SHP77 (cell line): ENCODE measurements around the gene LSAMP.
A peak's percentile ranks its signal among the peaks of the same experiment; 100 is the strongest.
"Not testable (repeated sequence)": the region's sequence is repeated elsewhere in the genome, so short reads cannot be mapped to it uniquely, and the experiment has no call there.

ENCODE experiments used
- DNase-seq, 2 experiments: peaks; one replicate each; lab custom pipeline; 2025; lab: John Stamatoyannopoulos, UW

LSAMP gene

DNA sequence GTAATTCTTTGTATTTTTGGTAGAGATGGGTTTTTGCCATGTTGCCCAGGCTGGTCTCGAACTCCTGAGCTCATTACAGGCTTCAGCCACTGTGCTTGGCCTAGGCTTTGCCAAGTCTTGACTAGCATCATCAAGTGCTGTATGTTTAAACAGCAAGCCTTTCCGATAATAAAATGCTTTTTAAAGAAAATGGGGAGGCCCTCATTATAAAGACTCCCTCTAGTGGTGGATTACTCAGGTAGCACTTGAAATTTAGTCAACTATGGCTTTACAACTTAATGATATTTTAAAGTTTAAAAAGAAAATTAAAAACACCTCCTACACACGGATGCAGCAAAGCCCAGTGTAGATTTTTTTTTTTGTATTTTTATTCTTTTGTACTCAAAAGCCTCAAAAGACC is 608.3 kb downstream of the LSAMP start:
- DNase-seq = no peak

DNA sequence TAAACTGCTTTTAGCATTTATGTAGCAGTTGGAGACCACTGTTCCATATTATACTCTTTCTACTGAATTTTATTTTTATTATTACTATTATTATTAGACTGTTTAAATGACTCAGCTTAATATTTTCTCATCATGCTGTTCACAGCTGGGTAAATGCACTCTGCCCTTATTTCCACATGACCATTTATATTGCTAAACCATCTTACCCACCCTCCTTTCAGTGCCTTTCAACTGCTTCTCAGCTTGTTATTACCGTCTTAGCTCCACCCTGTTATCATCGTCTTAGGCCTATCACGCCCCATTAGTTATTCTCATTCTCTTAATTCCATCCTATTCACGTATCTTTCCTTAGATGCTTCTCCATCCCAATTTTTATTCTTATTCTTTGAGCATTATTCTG is 609.3 kb downstream of the LSAMP start:
- DNase-seq = no peak

DNA sequence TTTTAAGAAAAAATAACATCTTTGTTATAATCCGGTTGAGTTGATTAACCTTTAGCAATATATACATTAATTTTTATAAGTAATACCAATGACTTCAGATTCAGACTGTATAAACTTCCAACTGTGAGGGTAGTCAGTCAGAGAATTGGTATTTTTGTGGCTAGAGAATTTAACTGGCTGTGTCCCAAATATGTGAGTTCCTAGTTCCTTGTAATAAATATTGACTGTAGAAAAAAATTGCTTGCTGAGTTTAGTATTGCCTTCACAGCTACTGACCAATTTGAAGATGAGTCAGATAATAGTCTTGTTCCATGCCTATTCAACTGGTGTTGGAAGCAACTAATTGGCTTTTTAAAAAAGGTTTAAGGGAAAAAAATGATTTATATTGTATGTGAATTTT is 611.2 kb downstream of the LSAMP start:
- DNase-seq = no peak

DNA sequence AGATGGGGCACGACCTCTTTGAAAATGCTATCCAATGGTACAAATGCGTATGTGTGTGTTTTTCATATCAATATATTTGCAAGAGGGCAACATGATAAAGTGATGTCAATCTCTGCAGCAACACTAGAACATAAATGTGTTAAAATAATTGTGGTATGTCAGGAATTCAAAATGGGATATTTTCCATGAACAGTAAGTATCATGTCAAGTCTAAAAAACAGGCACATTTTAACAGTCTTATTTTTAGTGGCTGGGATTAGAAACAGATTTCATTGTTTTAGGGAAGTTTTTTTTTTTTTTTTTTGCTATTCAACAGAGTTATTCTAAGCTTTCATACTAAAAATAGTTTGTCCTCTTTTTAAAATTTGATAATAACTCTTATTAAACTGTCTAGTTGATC is 612.2 kb downstream of the LSAMP start:
- DNase-seq = no peak

DNA sequence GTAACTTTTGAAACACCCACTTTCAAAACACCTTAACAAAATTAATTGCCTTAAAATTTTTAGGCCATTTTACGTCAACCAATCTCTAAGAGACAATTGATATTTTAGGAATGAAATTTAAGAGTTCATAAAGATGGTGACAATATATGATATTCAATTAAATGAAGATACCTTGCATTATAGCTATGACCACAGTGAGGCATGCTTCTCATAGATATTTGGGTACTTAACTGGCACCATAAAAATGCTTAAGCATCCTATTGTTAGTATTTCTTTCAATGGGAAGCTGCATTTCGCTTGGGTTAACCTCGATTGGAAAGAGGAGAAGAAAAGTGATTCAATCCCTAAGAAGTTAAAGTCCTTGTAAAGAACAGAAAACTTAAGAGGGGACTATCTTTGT is 613.0 kb downstream of the LSAMP start:
- no peak for DNase-seq

DNA sequence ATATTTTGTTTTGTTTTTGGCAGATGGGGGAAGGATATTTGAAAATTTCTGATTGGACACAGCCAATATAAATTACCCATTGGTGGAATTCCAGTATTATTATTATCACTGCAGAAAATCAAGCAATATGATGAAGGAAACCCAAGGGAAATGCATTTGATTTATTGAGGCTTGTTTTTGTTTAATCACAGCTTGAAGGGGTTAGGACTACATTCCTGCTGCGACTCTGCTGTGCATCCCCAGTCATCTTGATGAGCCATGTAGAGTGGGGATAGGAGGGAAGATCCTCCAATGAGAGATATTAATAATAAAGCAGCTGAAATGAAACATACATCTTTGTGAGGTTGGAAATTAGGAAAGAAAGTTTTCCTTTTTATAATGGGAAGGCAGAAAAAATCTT is 613.4 kb downstream of the LSAMP start:
- no peak for DNase-seq

DNA sequence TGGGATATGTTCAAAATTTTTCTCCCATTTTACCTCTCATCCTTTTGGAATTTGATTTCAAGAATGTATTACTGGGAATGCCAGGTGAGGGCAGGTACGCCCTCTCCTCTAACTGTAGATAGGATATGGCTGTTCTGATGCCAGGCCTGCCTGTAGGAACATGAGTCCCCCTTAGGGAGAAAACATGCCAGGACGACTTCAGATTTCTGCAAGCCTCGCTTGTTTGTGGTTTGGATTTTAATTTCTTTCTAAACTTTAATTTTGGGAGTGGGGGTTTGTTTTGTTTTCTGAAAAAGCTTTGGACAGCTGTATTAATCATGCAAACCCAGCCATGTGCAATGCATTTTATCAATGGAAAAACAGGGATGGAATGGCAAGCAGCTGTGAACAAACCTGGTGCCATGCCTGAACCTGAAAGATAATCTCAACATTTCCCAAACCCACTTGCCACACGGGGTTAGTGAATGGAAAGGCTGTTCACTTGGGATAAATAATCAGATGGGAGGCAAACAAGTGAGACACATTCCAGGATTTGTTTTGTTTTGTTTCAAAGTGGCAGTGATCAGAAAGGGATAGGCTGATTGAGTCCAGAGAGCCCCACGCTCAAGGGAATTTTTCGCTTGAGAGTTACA is 614.4 kb downstream of the LSAMP start:
- no peak for DNase-seq

DNA sequence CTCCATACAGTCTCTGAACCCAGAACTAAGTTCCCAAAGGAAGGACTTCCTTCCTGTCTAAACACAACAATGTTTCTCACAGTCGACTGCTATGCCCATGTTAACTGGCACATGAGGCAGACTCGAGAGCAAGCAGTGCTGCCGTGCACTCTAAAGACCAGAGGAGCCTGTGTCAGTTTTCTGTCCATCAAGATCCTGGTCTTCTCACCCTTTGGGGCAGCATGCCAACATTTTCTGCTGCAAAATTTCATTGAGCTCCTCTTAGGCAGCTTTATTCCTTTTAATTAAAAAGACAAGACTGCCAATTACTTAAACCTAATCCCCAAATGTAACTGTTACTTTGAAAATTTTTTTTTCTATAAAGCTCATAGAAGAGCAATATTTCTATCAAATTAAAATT is 616.9 kb downstream of the LSAMP start:
- peak in 1 of 2 experiments; percentile 28 for DNase-seq

DNA sequence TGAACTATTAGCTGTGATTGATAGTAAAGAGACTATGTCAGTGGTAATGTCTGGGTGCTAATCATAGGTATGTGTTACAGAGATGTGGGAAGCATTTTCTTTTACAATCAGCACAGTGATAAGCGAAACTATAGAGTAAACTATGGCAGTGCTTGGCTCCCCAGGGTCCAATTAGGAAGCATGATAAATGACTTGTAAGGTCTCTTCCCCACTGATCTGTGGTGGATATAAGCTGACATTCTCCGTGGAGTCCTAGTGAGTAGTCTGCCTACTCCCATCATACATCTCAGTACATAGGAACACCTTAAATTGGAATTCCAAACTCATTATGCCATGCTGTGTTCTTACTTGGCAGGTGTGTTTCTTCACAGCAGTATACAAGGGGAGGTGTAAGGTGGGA is 617.8 kb downstream of the LSAMP start:
- DNase-seq = no peak

DNA sequence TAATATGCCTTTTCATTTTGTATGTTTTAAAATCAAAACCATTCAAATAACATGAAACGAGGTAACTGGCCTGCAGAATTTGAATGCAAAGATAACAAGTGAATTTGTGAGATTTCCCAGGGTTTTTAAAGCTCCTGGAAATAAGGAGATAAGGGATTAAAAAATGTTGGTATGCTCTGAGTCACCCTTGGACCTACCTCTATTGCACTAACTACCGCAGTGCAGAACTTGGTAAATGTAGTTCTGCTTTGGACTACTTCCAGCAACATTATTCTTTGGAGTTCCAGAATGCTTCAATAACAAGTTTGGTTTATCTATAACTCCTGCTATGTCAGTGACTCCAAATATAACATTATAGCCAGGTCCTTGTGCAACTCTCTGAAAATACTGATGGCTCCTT is 620.2 kb downstream of the LSAMP start:
- DNase-seq = no peak

DNA sequence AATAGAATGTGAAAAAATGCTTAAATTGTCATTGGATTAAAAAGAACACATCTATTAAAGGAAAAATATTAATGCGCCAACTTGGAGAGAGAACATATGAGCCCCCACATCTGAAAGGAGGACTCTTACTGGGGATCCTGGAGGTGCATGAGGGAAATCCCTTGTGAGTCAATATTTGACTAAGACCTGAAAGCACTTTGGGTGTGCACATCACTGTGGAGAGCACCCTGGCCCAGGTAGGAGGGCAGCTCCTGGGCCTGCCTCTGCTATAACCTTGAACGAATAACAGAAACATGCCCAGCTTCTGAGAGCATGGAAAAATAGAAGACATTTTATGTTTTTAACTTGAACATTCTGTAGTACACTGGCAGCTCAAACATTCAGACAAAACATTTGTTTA is 622.2 kb downstream of the LSAMP start:
- no peak for DNase-seq

DNA sequence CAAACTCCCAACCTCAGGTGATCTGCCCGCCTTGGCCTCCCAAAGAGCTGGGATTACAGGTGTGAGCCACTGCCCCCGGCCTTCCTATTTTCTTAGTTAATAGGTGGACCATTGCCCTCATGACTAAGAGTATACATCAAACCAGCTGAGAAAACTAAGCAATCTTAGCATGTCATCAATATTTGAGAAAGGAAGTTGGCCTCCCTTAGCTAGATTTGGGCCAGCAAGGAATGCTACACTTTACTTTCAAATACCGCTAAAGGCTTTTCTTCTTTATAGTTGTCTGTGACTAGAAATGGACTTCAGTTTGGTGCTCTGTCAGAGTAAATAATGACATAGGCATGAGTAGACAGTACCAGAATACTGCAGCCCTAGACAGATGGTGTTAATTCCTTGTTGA is 622.7 kb downstream of the LSAMP start:
- DNase-seq = no peak

DNA sequence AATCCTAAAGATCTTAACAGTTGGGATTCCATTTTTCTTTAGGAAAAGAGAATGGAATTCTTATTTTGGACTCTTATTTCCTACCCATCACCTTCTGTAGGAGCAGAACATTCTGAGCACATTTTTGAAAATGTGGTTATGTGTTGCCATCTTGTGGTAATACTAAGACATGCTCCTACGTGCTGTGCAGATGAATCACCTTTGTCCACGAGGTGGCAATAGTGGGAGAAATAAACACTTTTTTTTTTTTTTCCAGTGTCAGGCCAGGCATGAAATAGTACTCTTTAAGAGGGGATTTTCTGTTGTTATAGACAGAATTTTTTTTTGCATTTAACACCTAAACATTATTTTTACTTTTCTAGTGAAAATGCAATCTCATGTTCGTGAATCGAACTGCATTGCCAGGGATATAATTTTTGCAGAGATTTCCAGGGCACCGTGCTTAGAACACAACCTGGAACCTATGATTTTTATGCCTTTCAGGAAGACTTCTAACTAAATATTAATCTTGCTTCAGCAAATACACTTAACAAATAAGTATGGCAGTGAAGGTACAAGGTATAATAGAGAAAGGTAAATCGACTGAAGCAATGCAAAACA is 625.4 kb downstream of the LSAMP start:
- DNase-seq = peak; percentile 64 to 81

DNA sequence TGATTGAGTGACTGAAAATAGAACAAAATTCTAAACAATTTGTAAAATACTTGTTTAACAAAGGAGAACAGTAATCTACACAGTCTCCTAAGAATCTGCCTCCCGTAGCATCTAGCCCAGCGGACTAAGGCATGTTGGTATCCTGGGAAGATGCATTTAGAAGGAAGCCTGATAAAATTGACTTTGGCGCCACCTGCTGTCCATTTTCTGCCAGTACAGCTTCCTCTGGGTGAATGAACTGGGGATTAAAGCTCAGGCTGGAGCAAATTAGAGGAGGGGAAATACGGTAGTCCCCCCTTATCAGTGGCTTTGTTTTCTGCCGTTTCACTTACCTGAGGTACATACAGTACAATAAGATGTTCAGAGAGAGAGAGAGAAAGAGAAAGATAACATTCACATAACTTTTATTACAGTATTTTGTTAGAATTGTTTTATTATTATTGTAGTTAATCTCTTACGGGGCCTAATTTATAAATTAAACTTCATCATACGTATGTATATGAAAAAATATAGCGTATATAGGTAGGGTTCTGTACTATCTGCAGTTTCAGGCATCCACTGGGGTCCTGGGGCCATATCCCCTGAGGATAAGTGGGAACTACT is 630.4 kb downstream of the LSAMP start:
- DNase-seq = peak; percentile 41 to 67

DNA sequence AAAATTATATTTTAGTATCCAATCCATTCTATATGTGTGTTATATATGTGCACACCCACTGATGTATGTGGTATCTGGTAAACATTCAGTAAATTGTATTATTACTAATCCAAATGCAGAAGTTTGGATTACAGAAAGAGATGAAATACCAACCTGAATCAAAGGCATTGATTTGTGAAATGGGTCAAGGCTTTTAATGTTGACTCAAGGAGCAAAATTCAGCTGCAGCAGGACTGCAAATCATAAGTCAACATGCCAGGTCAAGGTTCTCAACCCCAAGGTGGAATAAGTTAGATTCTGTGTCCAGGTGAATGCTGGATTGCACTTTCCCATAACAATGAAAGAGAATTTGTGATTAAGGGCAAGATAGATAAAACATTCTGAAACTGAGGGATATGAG is 631.3 kb downstream of the LSAMP start:
- DNase-seq = no peak

DNA sequence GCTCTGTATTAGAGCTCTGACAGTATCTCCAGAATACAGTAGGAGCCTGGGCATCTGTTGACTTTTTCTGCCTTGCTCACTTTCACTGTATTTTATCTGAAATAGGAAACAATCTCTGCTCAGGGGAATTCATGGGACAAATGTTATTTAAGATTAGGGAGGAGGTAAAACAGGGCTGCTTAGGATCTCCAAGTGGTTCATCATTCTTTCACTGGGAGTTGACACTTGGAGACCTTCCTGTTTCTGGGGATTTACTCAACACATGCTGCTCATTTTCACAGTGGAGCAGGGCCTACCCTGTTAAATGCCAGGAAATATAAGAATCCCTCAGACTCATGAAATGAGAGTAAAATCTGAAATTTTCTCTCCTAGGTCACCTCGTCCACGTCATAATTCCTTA is 636.5 kb downstream of the LSAMP start:
- no peak for DNase-seq

DNA sequence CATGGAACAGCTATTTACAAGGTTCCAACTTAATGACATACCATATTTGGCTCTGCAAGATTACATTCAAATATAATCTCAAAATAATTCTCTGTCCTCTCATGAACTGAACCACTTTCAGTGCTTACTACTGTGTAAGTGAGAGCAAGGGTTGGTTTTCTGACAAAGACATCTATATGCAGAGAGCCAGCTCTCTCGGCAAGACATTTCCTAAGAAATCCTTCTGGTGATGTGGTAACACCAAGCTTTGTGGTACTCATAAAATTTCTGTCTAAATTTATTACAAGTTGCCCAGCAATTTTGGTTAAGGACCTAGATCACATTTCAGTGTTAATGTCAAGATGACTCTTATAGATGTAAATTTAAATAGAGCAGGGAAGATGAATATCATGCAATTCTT is 637.0 kb downstream of the LSAMP start:
- no peak for DNase-seq

DNA sequence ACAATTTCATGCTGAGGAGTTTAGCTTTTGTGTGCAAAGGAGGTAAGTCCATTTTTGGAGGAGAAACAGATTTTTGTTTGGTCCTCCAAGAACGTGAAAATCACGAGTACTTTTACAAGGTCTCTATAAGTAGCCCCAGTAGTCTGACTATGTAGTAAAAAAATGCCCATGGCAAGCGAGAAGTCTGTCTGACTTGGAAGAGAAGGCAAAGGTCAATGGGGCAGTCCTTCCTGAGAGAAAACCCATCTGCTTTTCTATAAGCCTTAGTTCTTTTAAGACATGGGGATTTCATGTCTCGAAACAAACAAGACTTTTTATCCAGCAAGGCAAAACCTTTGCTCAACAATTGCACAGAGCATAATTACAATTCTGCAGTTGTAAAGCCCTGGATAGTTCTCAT is 638.8 kb downstream of the LSAMP start:
- DNase-seq = no peak

DNA sequence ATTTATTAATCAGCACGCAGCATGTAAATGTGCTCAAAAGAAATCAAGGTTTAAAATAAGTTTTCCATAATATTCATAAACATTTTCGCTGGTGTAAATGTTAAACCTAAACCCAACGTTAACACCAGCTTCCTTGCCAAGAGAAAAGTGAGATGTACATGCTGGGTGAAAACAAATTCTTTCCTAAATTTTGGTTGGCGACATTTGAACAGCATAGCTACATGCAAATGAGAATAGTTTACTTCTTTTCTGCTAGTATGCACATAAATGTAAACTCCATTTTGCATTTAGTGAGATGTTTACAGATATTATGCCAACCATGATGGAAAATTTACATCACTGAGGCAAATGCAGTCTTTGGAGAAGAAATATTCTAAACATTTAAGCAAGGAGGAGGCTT is 639.8 kb downstream of the LSAMP start:
- DNase-seq = no peak

DNA sequence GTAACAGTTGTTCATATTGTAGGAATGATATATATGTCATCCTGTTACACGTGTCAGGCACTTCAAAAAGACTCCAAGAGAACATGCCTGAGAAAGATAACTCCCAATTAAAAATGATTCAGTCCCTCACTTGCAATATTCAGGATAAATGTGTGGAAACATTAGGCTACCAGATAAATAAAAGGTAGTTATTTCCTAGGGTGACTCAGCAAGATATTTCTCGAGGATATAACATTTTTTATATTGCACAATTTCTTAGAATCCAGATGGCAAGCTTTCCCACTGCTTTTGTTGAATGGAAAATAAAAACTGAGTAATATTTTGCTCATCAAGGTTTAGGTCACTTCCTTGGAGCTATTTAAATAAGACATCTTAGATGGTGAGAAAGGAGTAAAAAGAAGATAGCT is 640.6 kb downstream of the LSAMP start:
- DNase-seq = no peak

DNA sequence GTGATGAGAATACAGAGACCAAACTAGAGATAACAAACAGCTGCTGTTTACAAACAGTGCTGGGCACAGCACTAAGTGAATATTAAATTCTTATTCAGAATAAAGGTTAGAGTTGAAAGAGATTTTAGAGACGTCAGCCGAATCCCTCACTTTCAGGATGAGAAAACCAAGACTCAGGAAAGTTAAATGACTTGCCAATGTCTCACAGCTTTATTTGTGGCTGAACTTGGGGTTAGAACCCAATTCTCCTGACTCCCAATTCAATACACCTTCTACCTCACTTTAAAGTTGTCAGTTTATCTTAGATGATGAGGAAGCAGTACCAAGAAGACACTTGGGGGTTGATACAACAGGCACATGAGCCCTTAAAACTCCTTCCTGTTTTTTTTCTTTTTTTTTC is 641.1 kb downstream of the LSAMP start:
- no peak for DNase-seq

DNA sequence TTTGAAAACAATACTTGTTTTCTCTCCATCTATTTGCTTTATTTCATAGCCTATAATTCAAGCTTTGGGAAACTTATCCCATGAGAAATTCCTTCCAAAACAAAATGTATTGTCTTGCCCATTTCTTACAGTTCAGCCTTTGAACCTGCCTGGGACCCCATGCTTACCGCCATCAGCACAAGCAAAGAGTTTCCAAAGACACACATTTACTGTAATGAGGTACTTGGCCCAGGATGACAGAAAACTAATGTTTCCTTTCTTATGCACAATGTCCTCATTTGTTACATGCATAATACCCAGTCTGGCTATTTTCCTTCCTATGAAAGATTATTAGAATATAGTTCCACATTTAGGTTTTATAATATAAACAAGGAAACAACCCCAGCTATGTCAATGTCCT is 641.6 kb downstream of the LSAMP start:
- DNase-seq = no peak

DNA sequence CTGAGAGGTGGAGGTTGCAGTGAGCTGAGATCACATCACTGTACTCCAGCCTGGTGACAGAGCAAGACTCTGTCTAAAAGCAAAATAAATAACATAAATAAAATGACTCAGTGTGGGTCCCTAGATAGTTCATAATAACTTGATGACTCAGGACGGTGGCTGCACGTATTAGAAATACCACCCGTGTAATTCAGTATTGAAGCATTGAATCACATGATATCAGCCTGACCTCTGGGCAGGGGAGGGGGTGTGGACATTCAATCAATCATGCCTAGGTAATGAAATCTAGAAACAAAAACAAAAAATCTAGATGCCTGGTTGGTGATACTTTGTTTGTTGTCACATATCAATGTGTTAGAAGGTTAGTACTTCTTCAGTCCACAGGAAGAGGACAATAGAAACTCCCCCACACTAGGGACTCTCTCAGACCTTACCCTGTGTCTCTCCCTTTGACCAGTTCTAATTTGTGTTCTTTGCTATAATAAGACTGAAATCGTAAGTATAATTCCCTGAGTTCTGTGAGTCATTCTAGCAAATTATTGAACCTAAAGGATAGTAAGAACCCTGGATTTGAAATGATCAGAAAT is 644.7 kb downstream of the LSAMP start:
- no peak for DNase-seq

DNA sequence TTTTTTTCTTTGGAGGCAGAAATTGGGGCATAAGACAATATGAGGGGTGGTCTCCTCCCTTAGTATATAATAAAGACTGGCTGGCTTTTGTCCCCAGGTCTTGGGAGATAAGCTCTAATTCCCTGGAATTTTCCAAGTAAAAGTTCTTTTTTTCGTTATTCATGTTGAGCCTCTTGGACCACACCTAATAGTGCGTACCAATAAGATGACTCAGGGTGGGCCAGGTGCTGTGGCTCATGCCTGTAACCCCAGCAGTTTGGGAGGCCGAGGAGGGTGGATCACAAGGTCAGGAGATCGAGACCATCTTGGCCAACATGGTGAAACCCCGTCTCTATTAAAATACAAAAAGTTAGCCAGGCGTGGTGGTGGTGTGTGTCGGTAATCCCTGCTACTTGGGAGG is 645.2 kb downstream of the LSAMP start:
- not testable (repeated sequence) for DNase-seq
